H1 (cell line): Measurements from ENCODE around the gene SRSF7. TPM values are rescaled to one million over a fixed set of nuclear protein-coding genes. Genes with fewer than 3 reads are reported as not detected.

Experiments
- CTCF ChIA-PET: fragments of 300-600 bp; sonication (Branson Sonifier 250); formaldehyde crosslinking; loops from one replicate; lab custom pipeline; 2021; ENCODE audit not compliant: partially characterized antibody; lab: Charles Lee
- POLR2A ChIA-PET: fragments of 300-600 bp; sonication (Branson Sonifier 250); formaldehyde crosslinking; loops from one replicate; lab custom pipeline; 2021; ENCODE audit warnings: inconsistent platforms; ENCODE audit not compliant: partially characterized antibody; lab: Charles Lee
- DNase-seq, 2 experiments: peaks; one replicate each; pipeline versions ENCODE4 v3.0.0 to v3.0.0-alpha.2; 2010 to 2022; ENCODE audit warnings: low spot score in 2 of 2, low read depth in 1 of 2, mixed read lengths in 1 of 2
- FAIRE-seq: peaks from 2 replicates; lab custom pipeline; 2011; peaks lifted over from hg19 to GRCh38; lab: Jason Lieb, UNC
- H2AFZ ChIP-seq: 2 replicates; pipeline ENCODE4 v1.8.1; 2012; ENCODE audit warnings: low read length, inconsistent platforms
- H2AK5ac ChIP-seq: 2 replicates; pipeline ENCODE4 v1.6.1; 2013; ENCODE audit warnings: low read depth, low read length
- H2BK120ac ChIP-seq: replicated peaks from 2 replicates; pipeline ENCODE3; 2013; ENCODE audit warnings: low read depth, low read length, inconsistent platforms
- H2BK12ac ChIP-seq: 2 replicates; pipeline ENCODE4 v1.6.1; 2013; ENCODE audit warnings: low read depth, low read length
- H2BK15ac ChIP-seq: 2 replicates; pipeline ENCODE4 v1.6.1; 2013; ENCODE audit warnings: low read length
- H2BK20ac ChIP-seq: 2 replicates; pipeline ENCODE4 v1.6.1; 2013; ENCODE audit warnings: low read length
- H2BK5ac ChIP-seq: 2 replicates; pipeline ENCODE4 v1.6.1; 2013; ENCODE audit warnings: low read depth, low read length
- H3K14ac ChIP-seq: 2 replicates; pipeline ENCODE4 v1.6.1; 2013; ENCODE audit warnings: inconsistent platforms; ENCODE audit not compliant: insufficient read length
- H3K18ac ChIP-seq: 2 replicates; pipeline ENCODE4 v1.6.1; 2013; ENCODE audit warnings: low read length; ENCODE audit errors: extremely low read depth
- H3K23ac ChIP-seq: 2 replicates; pipeline ENCODE4 v1.6.1; 2013; ENCODE audit warnings: inconsistent platforms; ENCODE audit not compliant: insufficient read length
- H3K23me2 ChIP-seq: 2 replicates; pipeline ENCODE4 v1.6.1; 2013; ENCODE audit warnings: low read depth, low read length
- H3K27ac ChIP-seq: 2 replicates; pipeline ENCODE4 v1.6.1; 2011; ENCODE audit warnings: low read depth, low read length, inconsistent platforms
- H3K27me3 ChIP-seq, 4 experiments: replicated peaks in 1 of 4; 1 replicate in 1 of 4; 2 replicates in 3 of 4; pipeline versions ENCODE4 v1.6.1 to v1.8.1; 2011 to 2013; ENCODE audit warnings: low read length in 3 of 4, mild to moderate bottlenecking in 3 of 4, inconsistent platforms in 2 of 4, mixed read lengths in 2 of 4, moderate library complexity in 1 of 4; ENCODE audit not compliant: control insufficient read depth in 3 of 4, insufficient read depth in 3 of 4; ENCODE audit errors: extremely low read depth in 1 of 4
- H3K36me3 ChIP-seq, 4 experiments: 2 replicates each; pipeline versions ENCODE4 v1.6.1 to v1.8.1; 2011 to 2013; ENCODE audit warnings: mild to moderate bottlenecking in 4 of 4, low read length in 3 of 4, moderate library complexity in 2 of 4, control low read depth in 1 of 4, inconsistent platforms in 1 of 4; ENCODE audit not compliant: insufficient read depth in 4 of 4, control insufficient read depth in 2 of 4
- H3K4ac ChIP-seq: replicated peaks from 2 replicates; pipeline ENCODE3; 2013; ENCODE audit warnings: low read length, low read depth, mixed read lengths, inconsistent platforms; ENCODE audit not compliant: insufficient read length
- H3K4me1 ChIP-seq, 4 experiments: replicated peaks in 1 of 4; 1 replicate in 1 of 4; 2 replicates in 3 of 4; pipeline versions ENCODE4 v1.6.1 to v1.8.1; 2011 to 2013; ENCODE audit warnings: low read length in 3 of 4, inconsistent platforms in 2 of 4, mixed read lengths in 1 of 4; ENCODE audit not compliant: insufficient read depth in 4 of 4, control insufficient read depth in 3 of 4
- H3K4me2 ChIP-seq, 2 experiments: 2 replicates each; pipeline versions ENCODE4 v1.6.1 to v1.8.1; 2011 to 2013; ENCODE audit warnings: low read depth in 2 of 2, low read length in 2 of 2, control low read depth in 1 of 2, inconsistent platforms in 1 of 2, mild to moderate bottlenecking in 1 of 2; ENCODE audit not compliant: insufficient read depth in 1 of 2
- H3K4me3 ChIP-seq, 4 experiments: fragments of 200-600, 300-600 bp in 1 of 4; sonication (generic), shearing (Covaris generic), sonication (Bioruptor Twin) in 1 of 4; 2 replicates each; pipeline versions ENCODE4 v1.5.1 to v1.8.1; 2011 to 2016; ENCODE audit warnings: low read length in 4 of 4, low read depth in 3 of 4, control low read depth in 2 of 4, inconsistent platforms in 2 of 4, mild to moderate bottlenecking in 2 of 4, mixed read lengths in 1 of 4, moderate library complexity in 1 of 4; ENCODE audit not compliant: insufficient read depth in 2 of 4; ENCODE audit errors: extremely low read depth in 1 of 4
- H3K56ac ChIP-seq: replicated peaks from 2 replicates; pipeline ENCODE3; 2013; ENCODE audit warnings: low read depth, mild to moderate bottlenecking, mixed read lengths, low read length, inconsistent platforms; ENCODE audit not compliant: insufficient read length
- H3K79me1 ChIP-seq: 2 replicates; pipeline ENCODE4 v1.6.1; 2013; ENCODE audit warnings: low read depth, low read length, control low read depth
- H3K79me2 ChIP-seq, 2 experiments: 2 replicates each; pipeline versions ENCODE4 v1.6.1 to v1.8.1; 2012 to 2013; ENCODE audit warnings: low read length in 2 of 2, mild to moderate bottlenecking in 2 of 2, inconsistent platforms in 1 of 2; ENCODE audit not compliant: insufficient read depth in 2 of 2, control insufficient read depth in 1 of 2
- H3K9ac ChIP-seq, 4 experiments: replicated peaks in 1 of 4; 1 replicate in 1 of 4; 2 replicates in 3 of 4; pipeline versions ENCODE4 v1.6.1 to v1.8.1; 2011 to 2013; ENCODE audit warnings: low read depth in 3 of 4, low read length in 3 of 4, control low read depth in 2 of 4, mild to moderate bottlenecking in 2 of 4, moderate library complexity in 2 of 4, inconsistent platforms in 1 of 4; ENCODE audit errors: extremely low read depth in 1 of 4
- H3K9me3 ChIP-seq, 2 experiments: 2 replicates each; pipeline versions ENCODE4 v1.6.1 to v1.8.1; 2012 to 2013; ENCODE audit warnings: mild to moderate bottlenecking in 2 of 2, moderate library complexity in 2 of 2, control low read depth in 1 of 2, inconsistent platforms in 1 of 2, low read depth in 1 of 2, low read length in 1 of 2, mixed read lengths in 1 of 2; ENCODE audit not compliant: insufficient read depth in 2 of 2
- H4K20me1 ChIP-seq, 2 experiments: replicated peaks in 1 of 2; 2 replicates each; pipeline versions ENCODE3 to v1.8.1; 2011 to 2013; ENCODE audit warnings: inconsistent platforms in 2 of 2, low read length in 2 of 2, mild to moderate bottlenecking in 1 of 2; ENCODE audit not compliant: insufficient read depth in 2 of 2, control insufficient read depth in 1 of 2
- H4K5ac ChIP-seq: 2 replicates; pipeline ENCODE4 v1.6.1; 2013; ENCODE audit warnings: low read length, low read depth, mixed read lengths, inconsistent platforms; ENCODE audit not compliant: insufficient read length
- H4K8ac ChIP-seq: 2 replicates; pipeline ENCODE4 v1.8.0; 2013; ENCODE audit warnings: mild to moderate bottlenecking, moderate library complexity, low read length, inconsistent platforms; ENCODE audit not compliant: insufficient read depth; ENCODE audit errors: extremely low read depth
- H4K91ac ChIP-seq: replicated peaks from 2 replicates; pipeline ENCODE3; 2013; ENCODE audit warnings: low read length, mixed read lengths, inconsistent platforms; ENCODE audit not compliant: insufficient read length
- CHD2 ChIP-seq: IDR thresholded peaks from 2 replicates; pipeline ENCODE4 v1.6.1; 2012; ENCODE audit warnings: low read length, improper control_type of control experiment
- CREB1 ChIP-seq: IDR thresholded peaks from 2 replicates; pipeline ENCODE4 v1.6.1; 2012; ENCODE audit warnings: inconsistent platforms
- EZH2 ChIP-seq: fragments of 200-600 bp; sonication (generic); IDR thresholded peaks from 2 replicates; pipeline ENCODE4 v1.7.1; 2012; ENCODE audit warnings: low read depth, mild to moderate bottlenecking, moderate library complexity, low read length, inconsistent platforms; ENCODE audit not compliant: severe bottlenecking
- POLR2A ChIP-seq, 2 experiments: IDR thresholded peaks; 1 replicate in 1 of 2; 2 replicates in 1 of 2; pipeline ENCODE4 v1.6.1; 2011; ENCODE audit warnings: low read depth in 2 of 2, low read length in 2 of 2, mild to moderate bottlenecking in 2 of 2; ENCODE audit errors: control extremely low read depth in 1 of 2
- POLR2AphosphoS5 ChIP-seq: IDR thresholded peaks from 2 replicates; pipeline ENCODE4 v1.6.1; 2011; ENCODE audit warnings: low read depth, low read length
- SP2 ChIP-seq: IDR thresholded peaks from 2 replicates; pipeline ENCODE4 v1.6.1; 2012; ENCODE audit warnings: mild to moderate bottlenecking, low read length, inconsistent platforms
- TCF12 ChIP-seq: IDR thresholded peaks from 2 replicates; pipeline ENCODE4 v1.6.1; 2011; ENCODE audit warnings: low read depth, mild to moderate bottlenecking, low read length
- WGBS, 2 experiments: shearing (Covaris generic) in 1 of 2; methylation state at CpG; one replicate each; pipeline versions ENCODE4 v1.1.6 to v1.1.7; 2013 to 2015; ENCODE audit warnings: low lambda C conversion rate in 2 of 2, mixed read lengths in 2 of 2, inconsistent platforms in 1 of 2, low coverage in 1 of 2, missing lambda C conversion rate in 1 of 2; ENCODE audit not compliant: insufficient replicate concordance in 2 of 2, insufficient coverage in 1 of 2, insufficient read length in 1 of 2; ENCODE audit errors: extremely low coverage in 1 of 2, missing lambda C conversion rate in 1 of 2; 5-methylcytosine and 5-hydroxymethylcytosine counted together
- polyA plus RNA-seq, 7 experiments: library from polyadenylated mRNA; depleted of rRNA in 3 of 7; stranded (reverse) in 5 of 7; unstranded in 2 of 7; fragments of >200 nt in 5 of 7; fragments of 200-250 nt in 2 of 7; gene quantifications; 1 replicate in 5 of 7; 2 replicates in 1 of 7; 4 replicates in 1 of 7; pipeline versions ENCODE4 v1.2.1 to v1.2.3, GENCODE V29; 2011 to 2013; ENCODE audit warnings: missing spikeins in 2 of 7, mixed read lengths in 2 of 7
- total RNA-seq: library from RNA; stranded (reverse); fragmentation: NEBNext Ultra II Directional; extraction: Animal tissue kit (Norgen Biotek cat#: 25700); gene quantifications from 2 replicates; pipeline ENCODE4 v1.2.1, GENCODE V29; 2021

The SRSF7 gene
- total and polyA plus RNA-seq, 2 of the 8 experiments (the other 6 are each of a cell fraction or from before 2014, with no cell fraction given): 370 to 415 TPM

- H3K23ac ChIP-seq: no peak overlapping the region
- peaks cover 36 to 59% (median 54%) of the 10 kb centered on the region in 4 experiments for H3K36me3 ChIP-seq
- no peak overlapping the region for H3K14ac ChIP-seq
These were observed 2.0 kb downstream of the SRSF7 start for GRCh38 chr2:38748943-38749804.

More at GRCh38 chr2:38748943-38749804, 2.0 kb downstream of the SRSF7 start:
- WGBS, 2 experiments: 86% methylated on average over 26 of the region's 26 CpGs; no CpG with 5 or more reads in 1 of the 2 experiments
- TF ChIP-seq POLR2AphosphoS5 (peak; percentile 66), SP2 (no peak), TCF12 (no peak), CREB1 (no peak), CHD2 (no peak), EZH2 (no peak), POLR2A (IDR thresholded peaks at IDR 0.05; ENCODE audit: control extremely low read depth in 1 of 2, low read depth in 2 of 2, low read length in 2 of 2) (peak in 1 of 2 experiments; percentile 4; a peak in 2 of 3 replicates)
- ChIA-PET CTCF (interaction anchor here (1.4 kb wide), 1 partner anchor 210 kb away, joined by 4 read pairs; no protein-coding TSS in a partner anchor), POLR2A (interaction anchor here (0.6 to 20.6 kb wide), 11 partner anchors 14 to 209 kb away, joined by 3 to 486 read pairs (median 30); partner anchors contain the start of gene HNRNPLL)
- Histone ChIP-seq H3K4me3 (peak overlapping the region; percentile 93 to 100 (median 97)), H4K5ac (no peak overlapping the region), H4K8ac (peak overlapping the region; percentile 88; the same call in 1 of the 2 replicates), H2AFZ (no peak overlapping the region), H2AK5ac (no peak overlapping the region), H3K56ac (no peak overlapping the region), H4K91ac (no peak overlapping the region), H2BK15ac (no peak overlapping the region), H3K4me2 (peak overlapping the region; percentile 67 to 78), H2BK20ac (no peak overlapping the region), H2BK120ac (no peak overlapping the region), H3K18ac (no peak overlapping the region), H3K9ac (peak overlapping the region; percentile 9 to 100 (median 94); a peak in 4 of 7 replicates), H3K27me3 (no peaks in the 10 kb centered on the region), H2BK5ac (no peak overlapping the region), H3K27ac (no peak overlapping the region), H2BK12ac (no peak overlapping the region), H3K4ac (no peak overlapping the region), H4K20me1 (peaks cover 27 to 28% of the 10 kb centered on the region in 2 experiments), H3K4me1 (peaks cover 0 to 8% (median 2%) of the 10 kb centered on the region in 4 experiments; a peak in 3 of 7 replicates), H3K23me2 (peaks cover 7% of the 10 kb centered on the region; the same call in 1 of the 2 replicates), H3K9me3 (no peaks in the 10 kb centered on the region), H3K79me2 (peaks cover 19 to 68% of the 10 kb centered on the region in 2 experiments), H3K79me1 (no peaks in the 10 kb centered on the region)
- DNase-seq: no peak
- no peak for FAIRE-seq
